GM12891 (cell line): ENCODE data around the gene PTGES3L.
"Not testable (repeated sequence)": the region's sequence is repeated elsewhere in the genome, so short reads cannot be mapped to it uniquely, and the experiment has no call there.

Source experiments
- POLR2A ChIP-seq: IDR thresholded peaks from 2 replicates; pipeline ENCODE4 v1.6.1; 2011; ENCODE audit warnings: low read depth, low read length, control low read depth
- POLR2AphosphoS5 ChIP-seq: IDR thresholded peaks from 2 replicates; pipeline ENCODE4 v1.6.1; 2011; ENCODE audit warnings: low read depth, low read length, control low read depth
- TAF1 ChIP-seq: IDR thresholded peaks from 2 replicates; pipeline ENCODE4 v1.6.1; 2011; ENCODE audit warnings: low read depth, low read length, control low read depth

DNA sequence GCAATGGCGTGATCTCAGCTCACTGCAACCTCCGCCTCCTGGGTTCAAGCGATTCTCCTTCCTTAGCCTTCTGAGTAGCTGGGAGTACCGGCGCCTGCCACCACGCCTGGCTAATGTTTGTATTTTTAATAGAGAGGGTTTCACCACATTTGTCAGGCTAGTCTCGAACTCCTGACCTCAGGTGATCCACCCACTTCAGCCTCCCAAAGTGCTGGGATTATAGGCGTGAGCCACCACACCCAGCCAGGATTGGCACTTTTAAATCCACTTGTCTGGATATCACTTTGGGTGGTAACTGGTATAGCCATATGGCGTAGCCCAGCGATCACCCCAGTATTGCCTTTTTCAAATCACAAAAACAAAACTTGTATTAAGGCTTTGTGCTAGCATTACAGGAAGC lies 14.0 kb upstream of the PTGES3L start:
- not testable (repeated sequence) for TF ChIP-seq TAF1, POLR2A, POLR2AphosphoS5
